Measurements from ENCODE around the gene FBXW12. TPM values are rescaled to one million over a fixed set of nuclear protein-coding genes. Genes with fewer than 3 reads are reported as not detected.

The FBXW12 gene
- total RNA-seq, 1 experiment from 2014 or later = not detected

DNA sequence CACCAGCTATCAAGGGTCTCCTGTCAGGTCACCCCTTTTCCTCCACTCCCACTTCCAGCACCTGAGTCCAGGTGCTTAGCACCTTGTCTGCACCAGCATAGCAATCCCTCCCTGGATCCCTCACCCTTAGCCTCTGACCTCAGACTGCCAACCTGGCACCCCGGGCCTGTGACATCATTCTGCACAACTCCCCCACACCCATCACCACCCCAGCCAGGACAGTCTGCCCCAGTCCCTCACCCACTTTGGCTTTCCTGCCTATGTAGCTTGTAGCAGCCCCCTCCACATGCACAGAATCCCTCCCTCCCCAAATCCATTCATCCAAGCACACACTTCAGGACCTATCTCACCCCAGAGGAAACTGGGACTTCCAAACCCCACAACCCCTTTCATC, 58.7 kb downstream of the FBXW12 start:
- Histone ChIP-seq H3K4me2 (ENCODE audit: low read length) (peak overlapping the region; percentile 91), H3K9me2 (ENCODE audit: insufficient read depth) (no peaks in the 10 kb centered on the region), H3K36me3 (ENCODE audit: control insufficient read depth in 1 of 2, insufficient read depth in 2 of 2, low read length in 2 of 2) (peaks cover 0 to 17% of the 10 kb centered on the region in 2 experiments; a peak in 1 of 4 replicates), H3K27me3 (ENCODE audit: insufficient read depth, low read length) (no peaks in the 10 kb centered on the region), H4K20me1 (ENCODE audit: insufficient read depth) (no peaks in the 10 kb centered on the region), H3K27ac (ENCODE audit: low read depth, low read length) (peak overlapping the region; percentile 81), H3K9ac (ENCODE audit: low read length) (0 out of 2 replicates have a peak overlapping the region, but pooled peaks have one; percentile 77), H3K4me3 (replicated peaks in 1 of 2; ENCODE audit: low read depth in 1 of 2, low read length in 2 of 2) (no peak overlapping the region), H3K79me2 (ENCODE audit: insufficient read depth, low read length) (peaks cover 14% of the 10 kb centered on the region; the same call in 1 of the 2 replicates), H3K4me1 (ENCODE audit: control insufficient read depth in 1 of 2, insufficient read depth in 2 of 2, low read length in 2 of 2) (peaks cover 55 to 72% of the 10 kb centered on the region in 2 experiments), H3K9me3 (ENCODE audit: control insufficient read depth in 1 of 2, insufficient read depth in 1 of 2, low read depth in 1 of 2, low read length in 2 of 2) (no peaks in the 10 kb centered on the region), H2AFZ (ENCODE audit: low read depth, low read length, poor library complexity, severe bottlenecking) (no peak overlapping the region)
- ChIA-PET CTCF (interaction anchor here (2.7 to 3.3 kb wide), 2 partner anchors 9 to 30 kb away, joined by 8 to 15 read pairs; partner anchors contain the start of genes CCDC51 and TMA7), RAD21 (ENCODE audit: low non-redundant PET in 1 of 2, low total read pairs in 2 of 2, uncharacterized antibody in 2 of 2, unreplicated experiment in 2 of 2) (no interaction called here), POLR2A (interaction anchor here (1.8 kb wide), 1 partner anchor 9 kb away, joined by 5 read pairs; the partner anchor contains the start of genes CCDC51 and TMA7)
- DNase-seq (ENCODE audit: low read depth, low spot score) (no peak), ATAC-seq (no peak)
- TF ChIP-seq POLR2AphosphoS5 (IDR thresholded peaks at IDR 0.05; ENCODE audit: low read depth, low read length) (no peak), CEBPB (IDR thresholded peaks at IDR 0.05; ENCODE audit: low read depth) (no peak), EZH2 (IDR thresholded peaks at IDR 0.05) (no peak), SRF (IDR thresholded peaks at IDR 0.05; ENCODE audit: low read depth) (no peak), CBX3 (IDR thresholded peaks at IDR 0.05; ENCODE audit: low read depth) (no peak), JUND (IDR thresholded peaks at IDR 0.05) (no peak), ZFX (IDR thresholded peaks at IDR 0.05) (no peak), YY1 (IDR thresholded peaks at IDR 0.05; ENCODE audit: extremely low read depth, insufficient replicate concordance, low read depth, low read length) (no peak), RAD21 (IDR thresholded peaks at IDR 0.05; ENCODE audit: low read depth) (no peak), TCF7L2 (IDR thresholded peaks at IDR 0.05; ENCODE audit: borderline replicate concordance, extremely low read depth, insufficient read depth, insufficient read length) (no peak), EGR1 (IDR thresholded peaks at IDR 0.05; ENCODE audit: low read depth) (no peak)
- TF ChIP-seq, protein P1, sequence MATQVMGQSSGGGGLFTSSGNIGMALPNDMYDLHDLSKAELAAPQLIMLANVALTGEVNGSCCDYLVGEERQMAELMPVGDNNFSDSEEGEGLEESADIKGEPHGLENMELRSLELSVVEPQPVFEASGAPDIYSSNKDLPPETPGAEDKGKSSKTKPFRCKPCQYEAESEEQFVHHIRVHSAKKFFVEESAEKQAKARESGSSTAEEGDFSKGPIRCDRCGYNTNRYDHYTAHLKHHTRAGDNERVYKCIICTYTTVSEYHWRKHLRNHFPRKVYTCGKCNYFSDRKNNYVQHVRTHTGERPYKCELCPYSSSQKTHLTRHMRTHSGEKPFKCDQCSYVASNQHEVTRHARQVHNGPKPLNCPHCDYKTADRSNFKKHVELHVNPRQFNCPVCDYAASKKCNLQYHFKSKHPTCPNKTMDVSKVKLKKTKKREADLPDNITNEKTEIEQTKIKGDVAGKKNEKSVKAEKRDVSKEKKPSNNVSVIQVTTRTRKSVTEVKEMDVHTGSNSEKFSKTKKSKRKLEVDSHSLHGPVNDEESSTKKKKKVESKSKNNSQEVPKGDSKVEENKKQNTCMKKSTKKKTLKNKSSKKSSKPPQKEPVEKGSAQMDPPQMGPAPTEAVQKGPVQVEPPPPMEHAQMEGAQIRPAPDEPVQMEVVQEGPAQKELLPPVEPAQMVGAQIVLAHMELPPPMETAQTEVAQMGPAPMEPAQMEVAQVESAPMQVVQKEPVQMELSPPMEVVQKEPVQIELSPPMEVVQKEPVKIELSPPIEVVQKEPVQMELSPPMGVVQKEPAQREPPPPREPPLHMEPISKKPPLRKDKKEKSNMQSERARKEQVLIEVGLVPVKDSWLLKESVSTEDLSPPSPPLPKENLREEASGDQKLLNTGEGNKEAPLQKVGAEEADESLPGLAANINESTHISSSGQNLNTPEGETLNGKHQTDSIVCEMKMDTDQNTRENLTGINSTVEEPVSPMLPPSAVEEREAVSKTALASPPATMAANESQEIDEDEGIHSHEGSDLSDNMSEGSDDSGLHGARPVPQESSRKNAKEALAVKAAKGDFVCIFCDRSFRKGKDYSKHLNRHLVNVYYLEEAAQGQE (IDR thresholded peaks at IDR 0.05; ENCODE audit: low read depth) = no peak
- TF ChIP-seq, protein P2, sequence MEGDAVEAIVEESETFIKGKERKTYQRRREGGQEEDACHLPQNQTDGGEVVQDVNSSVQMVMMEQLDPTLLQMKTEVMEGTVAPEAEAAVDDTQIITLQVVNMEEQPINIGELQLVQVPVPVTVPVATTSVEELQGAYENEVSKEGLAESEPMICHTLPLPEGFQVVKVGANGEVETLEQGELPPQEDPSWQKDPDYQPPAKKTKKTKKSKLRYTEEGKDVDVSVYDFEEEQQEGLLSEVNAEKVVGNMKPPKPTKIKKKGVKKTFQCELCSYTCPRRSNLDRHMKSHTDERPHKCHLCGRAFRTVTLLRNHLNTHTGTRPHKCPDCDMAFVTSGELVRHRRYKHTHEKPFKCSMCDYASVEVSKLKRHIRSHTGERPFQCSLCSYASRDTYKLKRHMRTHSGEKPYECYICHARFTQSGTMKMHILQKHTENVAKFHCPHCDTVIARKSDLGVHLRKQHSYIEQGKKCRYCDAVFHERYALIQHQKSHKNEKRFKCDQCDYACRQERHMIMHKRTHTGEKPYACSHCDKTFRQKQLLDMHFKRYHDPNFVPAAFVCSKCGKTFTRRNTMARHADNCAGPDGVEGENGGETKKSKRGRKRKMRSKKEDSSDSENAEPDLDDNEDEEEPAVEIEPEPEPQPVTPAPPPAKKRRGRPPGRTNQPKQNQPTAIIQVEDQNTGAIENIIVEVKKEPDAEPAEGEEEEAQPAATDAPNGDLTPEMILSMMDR (IDR thresholded peaks at IDR 0.05 in 2 of 3, conservative IDR thresholded peaks at IDR 0.05 in 1 of 3; ENCODE audit: borderline replicate concordance in 1 of 3, insufficient read depth in 1 of 3, low read depth in 2 of 3, low read length in 2 of 3) = no peak
- TF ChIP-seq, protein P3, sequence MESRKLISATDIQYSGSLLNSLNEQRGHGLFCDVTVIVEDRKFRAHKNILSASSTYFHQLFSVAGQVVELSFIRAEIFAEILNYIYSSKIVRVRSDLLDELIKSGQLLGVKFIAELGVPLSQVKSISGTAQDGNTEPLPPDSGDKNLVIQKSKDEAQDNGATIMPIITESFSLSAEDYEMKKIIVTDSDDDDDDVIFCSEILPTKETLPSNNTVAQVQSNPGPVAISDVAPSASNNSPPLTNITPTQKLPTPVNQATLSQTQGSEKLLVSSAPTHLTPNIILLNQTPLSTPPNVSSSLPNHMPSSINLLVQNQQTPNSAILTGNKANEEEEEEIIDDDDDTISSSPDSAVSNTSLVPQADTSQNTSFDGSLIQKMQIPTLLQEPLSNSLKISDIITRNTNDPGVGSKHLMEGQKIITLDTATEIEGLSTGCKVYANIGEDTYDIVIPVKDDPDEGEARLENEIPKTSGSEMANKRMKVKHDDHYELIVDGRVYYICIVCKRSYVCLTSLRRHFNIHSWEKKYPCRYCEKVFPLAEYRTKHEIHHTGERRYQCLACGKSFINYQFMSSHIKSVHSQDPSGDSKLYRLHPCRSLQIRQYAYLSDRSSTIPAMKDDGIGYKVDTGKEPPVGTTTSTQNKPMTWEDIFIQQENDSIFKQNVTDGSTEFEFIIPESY (IDR thresholded peaks at IDR 0.05; ENCODE audit: extremely low read depth, insufficient replicate concordance, low read length) = no peak
- TF ChIP-seq, protein P4, sequence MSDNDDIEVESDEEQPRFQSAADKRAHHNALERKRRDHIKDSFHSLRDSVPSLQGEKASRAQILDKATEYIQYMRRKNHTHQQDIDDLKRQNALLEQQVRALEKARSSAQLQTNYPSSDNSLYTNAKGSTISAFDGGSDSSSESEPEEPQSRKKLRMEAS (IDR thresholded peaks at IDR 0.05) = no peak
- BruUV-seq (replicated peaks) = no TSS peak
- intact Hi-C loops (cut with micrococcal nuclease) = no loop called here

Data from HCT116 (cell line).